Hepatocyte (in vitro differentiated cells): Measurements from ENCODE around the gene MAP3K20.
"Not testable (repeated sequence)": the region's sequence is repeated elsewhere in the genome, so short reads cannot be mapped to it uniquely, and the experiment has no call there.

Source experiments
- EZH2 ChIP-seq: fragments of 200-600 bp; sonication (generic); IDR thresholded peaks from 2 replicates; pipeline ENCODE4 v1.6.1; 2016; ENCODE audit warnings: antibody characterized with exemption, mild to moderate bottlenecking, borderline replicate concordance
- EZH2phosphoT487 ChIP-seq: fragments of 200-600 bp; sonication (generic); IDR thresholded peaks from one replicate; pipeline ENCODE4 v1.6.1; 2018; ENCODE audit warnings: antibody characterized with exemption, mild to moderate bottlenecking, low read depth, moderate library complexity; ENCODE audit not compliant: unreplicated experiment, severe bottlenecking
- TF ChIP-seq, protein P1 (sequence below): fragments of 200-600 bp; sonication (generic); IDR thresholded peaks from 2 replicates; pipeline ENCODE4 v1.5.1; 2016; ENCODE audit warnings: antibody characterized with exemption, mild to moderate bottlenecking; ENCODE audit not compliant: poor library complexity

DNA sequence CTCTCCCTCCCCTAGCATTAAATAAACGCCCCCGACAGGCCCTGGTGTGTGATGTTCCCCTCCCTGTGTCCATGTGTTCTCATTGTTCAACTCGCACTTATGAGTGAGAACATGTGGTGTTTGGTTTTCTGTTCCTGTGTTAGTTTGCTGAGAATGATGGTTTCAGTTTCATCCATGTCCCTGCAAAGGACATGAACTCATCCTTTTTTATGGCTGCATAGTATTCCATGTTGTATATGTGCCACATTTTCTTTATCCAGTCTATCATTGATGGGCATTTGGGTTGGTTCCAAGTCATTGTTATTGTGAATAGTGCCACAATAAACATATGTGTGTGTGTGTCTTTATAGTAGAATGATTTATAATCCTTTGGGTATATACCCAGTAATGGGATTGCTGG is 98.7 kb downstream of the MAP3K20 start:
- TF ChIP-seq, protein P1, sequence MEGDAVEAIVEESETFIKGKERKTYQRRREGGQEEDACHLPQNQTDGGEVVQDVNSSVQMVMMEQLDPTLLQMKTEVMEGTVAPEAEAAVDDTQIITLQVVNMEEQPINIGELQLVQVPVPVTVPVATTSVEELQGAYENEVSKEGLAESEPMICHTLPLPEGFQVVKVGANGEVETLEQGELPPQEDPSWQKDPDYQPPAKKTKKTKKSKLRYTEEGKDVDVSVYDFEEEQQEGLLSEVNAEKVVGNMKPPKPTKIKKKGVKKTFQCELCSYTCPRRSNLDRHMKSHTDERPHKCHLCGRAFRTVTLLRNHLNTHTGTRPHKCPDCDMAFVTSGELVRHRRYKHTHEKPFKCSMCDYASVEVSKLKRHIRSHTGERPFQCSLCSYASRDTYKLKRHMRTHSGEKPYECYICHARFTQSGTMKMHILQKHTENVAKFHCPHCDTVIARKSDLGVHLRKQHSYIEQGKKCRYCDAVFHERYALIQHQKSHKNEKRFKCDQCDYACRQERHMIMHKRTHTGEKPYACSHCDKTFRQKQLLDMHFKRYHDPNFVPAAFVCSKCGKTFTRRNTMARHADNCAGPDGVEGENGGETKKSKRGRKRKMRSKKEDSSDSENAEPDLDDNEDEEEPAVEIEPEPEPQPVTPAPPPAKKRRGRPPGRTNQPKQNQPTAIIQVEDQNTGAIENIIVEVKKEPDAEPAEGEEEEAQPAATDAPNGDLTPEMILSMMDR, result not testable (repeated sequence)
- TF ChIP-seq EZH2phosphoT487, EZH2: not testable (repeated sequence)
